ENCODE measurements around the gene RELA. TPM values are rescaled to one million over a fixed set of nuclear protein-coding genes. Genes with fewer than 3 reads are reported as not detected.

RELA gene
- total and polyA plus RNA-seq, 12 donors: 28.9 to 55.2 (median 38.7) TPM

GRCh38 chr11:65607614-65608426 is 54.9 kb downstream of the RELA start:
- no peaks in the 10 kb centered on the region for H3K9me3 ChIP-seq
- H3K4me1 ChIP-seq: peaks cover 33 to 81% (median 55%) of the 10 kb centered on the region in 9 donors
- WGBS, 2 donors: 68 to 72% methylated on average over 37 of the region's 37 CpGs
- H3K4me3 ChIP-seq: peak overlapping the region in 9 of 10 donors; percentile 12 to 49 (median 42)
- H3K27ac ChIP-seq: peak overlapping the region in 7 of 10 donors; percentile 21 to 90 (median 39)
- intact Hi-C loops (cut with DNase I): loop anchor here in 3 of 10 donors (5.0 kb wide), 2 partner anchors 36 to 66 kb away; partner anchors contain the start of genes FAM89B (in 2 of the 3) and ZNRD2 (in 2 of the 3)
- no peaks in the 10 kb centered on the region for H3K27me3 ChIP-seq
- peaks cover 0 to 91% (median 34%) of the 10 kb centered on the region in 9 donors for H3K36me3 ChIP-seq
- no peak for TF ChIP-seq CTCF (IDR thresholded peaks at IDR 0.05)
- DNase-seq (no peak), ATAC-seq (no peak)

- peak; percentile 93 to 96 for DNase-seq
- 12 to 21% methylated on average over 65 to 67 of the region's 67 CpGs for WGBS, 2 donors
- peak in 1 of 9 donors; percentile 16 for TF ChIP-seq CTCF (IDR thresholded peaks at IDR 0.05)
- no peaks in the 10 kb centered on the region for H3K9me3 ChIP-seq
- no peaks in the 10 kb centered on the region for H3K27me3 ChIP-seq
- peak overlapping the region in 9 of 10 donors; percentile 12 to 49 (median 42) for H3K4me3 ChIP-seq
- peaks cover 27 to 73% (median 47%) of the 10 kb centered on the region in 9 donors for H3K4me1 ChIP-seq
- ATAC-seq: peak; percentile 92 to 96 (median 94)
- H3K27ac ChIP-seq: peak overlapping the region in 9 of 10 donors; percentile 39 to 90 (median 82)
- peaks cover 0 to 91% (median 40%) of the 10 kb centered on the region in 9 donors for H3K36me3 ChIP-seq
- intact Hi-C loops (cut with DNase I): loop anchor here in 3 of 10 donors (5.0 kb wide), 2 partner anchors 35 to 65 kb away; partner anchors contain the start of genes FAM89B (in 2 of the 3) and ZNRD2 (in 2 of the 3)
Observed at GRCh38 chr11:65606876-65607613, 55.7 kb downstream of the RELA start.

- intact Hi-C loops (cut with DNase I): no loop called here
- no peak overlapping the region for H3K27ac ChIP-seq
- 95 to 100% methylated on average over 1 of the region's 1 CpG for WGBS, 2 donors
Observed at GRCh38 chr11:65604258-65604657, 58.5 kb downstream of the RELA start.

More at GRCh38 chr11:65604258-65604657, 58.5 kb downstream of the RELA start:
- Histone ChIP-seq H3K4me1 (peaks cover 14 to 46% (median 25%) of the 10 kb centered on the region in 9 donors), H3K4me3 (no peak overlapping the region), H3K36me3 (peaks cover 0 to 100% (median 40%) of the 10 kb centered on the region in 9 donors), H3K9me3 (no peaks in the 10 kb centered on the region), H3K27me3 (no peaks in the 10 kb centered on the region)
- DNase-seq (no peak), ATAC-seq (no peak)
- no peak for TF ChIP-seq CTCF (IDR thresholded peaks at IDR 0.05)

Small RNA genes lying within 50 kb of the gene (microRNA-seq; reads per million reads assigned to microRNA genes)
- gene MIR4489 (0 reads per million in 2 donors), gene MIR4690 (0 to 0.51 reads per million in 2 donors)

Other genes starting within 250 kb of the RELA start
- 100 to 1,000 TPM; 284 to 808 (median 432) TPM for gene NEAT1, start 240.1 kb downstream of the RELA start, total RNA-seq
- gene NEAT1, start 240.1 kb downstream of the RELA start, polyA plus RNA-seq: 1,000 to 10,000 TPM in 1 of 2 donors, 100 to 1,000 TPM in 1; 103 to 1,899 TPM
- 1,000 to 10,000 TPM; 4,742 to 8,462 (median 5,956) TPM for gene MALAT1, start 163.9 kb downstream of the RELA start, total RNA-seq
- gene MALAT1, start 163.9 kb downstream of the RELA start, polyA plus RNA-seq: 1,000 to 10,000 TPM in 1 of 2 donors, 100 to 1,000 TPM in 1; 205 to 8,339 TPM
- 10 to 100 TPM; 47.4 to 66.9 (median 55.6) TPM for gene SCYL1, start 137.8 kb downstream of the RELA start, total RNA-seq
- gene SCYL1, start 137.8 kb downstream of the RELA start, polyA plus RNA-seq: 100 to 1,000 TPM in 1 of 2 donors, 10 to 100 TPM in 1; 90.0 to 130 TPM
- 10 to 100 TPM; 54.4 to 92.5 (median 72.8) TPM for gene LTBP3, start 104.6 kb downstream of the RELA start, total RNA-seq
- 10 to 100 TPM; 42.7 to 79.7 TPM for gene LTBP3, start 104.6 kb downstream of the RELA start, polyA plus RNA-seq
- 10 to 100 TPM; 23.7 to 44.0 (median 26.3) TPM for gene ZNRD2, start 92.4 kb downstream of the RELA start, total RNA-seq
- 10 to 100 TPM; 55.6 to 92.0 TPM for gene ZNRD2, start 92.4 kb downstream of the RELA start, polyA plus RNA-seq
- gene FAM89B, start 90.4 kb downstream of the RELA start, total RNA-seq: 10 to 100 TPM; 21.2 to 54.9 (median 29.2) TPM
- gene FAM89B, start 90.4 kb downstream of the RELA start, polyA plus RNA-seq: 10 to 100 TPM; 42.0 to 55.7 TPM
- gene EHBP1L1, start 86.9 kb downstream of the RELA start, total RNA-seq: 100 to 1,000 TPM in 1 of 10 donors, 10 to 100 TPM in 9; 42.9 to 113 (median 53.9) TPM
- 10 to 100 TPM; 30.8 to 62.6 TPM for gene EHBP1L1, start 86.9 kb downstream of the RELA start, polyA plus RNA-seq
- gene KCNK7, start 67.1 kb downstream of the RELA start, total RNA-seq: 1 to 10 TPM in 2 of 10 donors, under 1 TPM in 6, not detected in 2; 0.22 to 1.5 (median 0.35) TPM
- 1 to 10 TPM in 1 of 2 donors, under 1 TPM in 1; 0.48 to 1.4 TPM for gene KCNK7, start 67.1 kb downstream of the RELA start, polyA plus RNA-seq
- 10 to 100 TPM; 23.1 to 45.6 (median 34.2) TPM for gene MAP3K11, start 48.7 kb downstream of the RELA start, total RNA-seq
- gene MAP3K11, start 48.7 kb downstream of the RELA start, polyA plus RNA-seq: 10 to 100 TPM; 32.5 to 69.9 TPM
- 10 to 100 TPM in 9 of 10 donors, 1 to 10 TPM in 1; 9.4 to 16.9 (median 11.7) TPM for gene PCNX3, start 47.1 kb downstream of the RELA start, total RNA-seq
- gene PCNX3, start 47.1 kb downstream of the RELA start, polyA plus RNA-seq: 10 to 100 TPM in 1 of 2 donors, 1 to 10 TPM in 1; 9.7 to 11.6 TPM
- gene SIPA1, start 24.8 kb downstream of the RELA start, total RNA-seq: 10 to 100 TPM; 11.8 to 39.7 (median 15.6) TPM
- 10 to 100 TPM; 32.6 to 85.9 TPM for gene SIPA1, start 24.8 kb downstream of the RELA start, polyA plus RNA-seq
- gene KAT5, start 49.3 kb upstream of the RELA start, total RNA-seq: 10 to 100 TPM; 40.9 to 53.6 (median 44.0) TPM
- gene KAT5, start 49.3 kb upstream of the RELA start, polyA plus RNA-seq: 10 to 100 TPM; 54.9 to 62.8 TPM
- 10 to 100 TPM; 34.1 to 75.6 (median 43.5) TPM for gene RNASEH2C, start 57.9 kb upstream of the RELA start, total RNA-seq
- 100 to 1,000 TPM in 1 of 2 donors, 10 to 100 TPM in 1; 60.3 to 123 TPM for gene RNASEH2C, start 57.9 kb upstream of the RELA start, polyA plus RNA-seq
- 10 to 100 TPM in 1 of 10 donors, 1 to 10 TPM in 9; 6.1 to 12.8 (median 7.4) TPM for gene AP5B1, start 118.1 kb upstream of the RELA start, total RNA-seq
- gene AP5B1, start 118.1 kb upstream of the RELA start, polyA plus RNA-seq: 1 to 10 TPM; 5.0 to 5.1 TPM
- gene OVOL1, start 124.1 kb upstream of the RELA start, total RNA-seq: not detected
- not detected for gene OVOL1, start 124.1 kb upstream of the RELA start, polyA plus RNA-seq
- under 1 TPM in 5 of 10 donors, not detected in 5; 0.13 to 0.32 (median 0.21) TPM for gene SNX32, start 171.0 kb upstream of the RELA start, total RNA-seq
- gene SNX32, start 171.0 kb upstream of the RELA start, polyA plus RNA-seq: under 1 TPM; 0.51 to 0.58 TPM
- gene CFL1, start 195.3 kb upstream of the RELA start, total RNA-seq: 100 to 1,000 TPM; 281 to 672 (median 320) TPM
- 100 to 1,000 TPM; 159 to 962 TPM for gene CFL1, start 195.3 kb upstream of the RELA start, polyA plus RNA-seq
- gene MUS81, start 197.5 kb upstream of the RELA start, total RNA-seq: 10 to 100 TPM; 20.3 to 38.8 (median 27.0) TPM
- gene MUS81, start 197.5 kb upstream of the RELA start, polyA plus RNA-seq: 100 to 1,000 TPM in 1 of 2 donors, 10 to 100 TPM in 1; 54.4 to 111 TPM
- 100 to 1,000 TPM in 3 of 10 donors, 10 to 100 TPM in 7; 79.4 to 112 (median 89.6) TPM for gene EFEMP2, start 209.9 kb upstream of the RELA start, total RNA-seq
- 100 to 1,000 TPM in 1 of 2 donors, 10 to 100 TPM in 1; 54.8 to 133 TPM for gene EFEMP2, start 209.9 kb upstream of the RELA start, polyA plus RNA-seq
- gene CTSW, start 216.9 kb upstream of the RELA start, total RNA-seq: 1 to 10 TPM in 2 of 10 donors, under 1 TPM in 7, not detected in 1; 0.20 to 7.9 (median 0.55) TPM
- under 1 TPM; 0.17 to 0.88 TPM for gene CTSW, start 216.9 kb upstream of the RELA start, polyA plus RNA-seq
- gene FIBP, start 225.6 kb upstream of the RELA start, total RNA-seq: 10 to 100 TPM; 46.3 to 63.2 (median 49.9) TPM
- gene FIBP, start 225.6 kb upstream of the RELA start, polyA plus RNA-seq: 10 to 100 TPM; 44.0 to 88.4 TPM
- gene CCDC85B, start 227.8 kb upstream of the RELA start, total RNA-seq: 10 to 100 TPM; 22.1 to 48.9 (median 34.4) TPM
- 10 to 100 TPM; 66.3 to 69.4 TPM for gene CCDC85B, start 227.8 kb upstream of the RELA start, polyA plus RNA-seq
- gene FOSL1, start 237.5 kb upstream of the RELA start, total RNA-seq: 1 to 10 TPM in 6 of 10 donors, under 1 TPM in 2, not detected in 2; 0.31 to 8.1 (median 2.6) TPM
- 10 to 100 TPM in 1 of 2 donors, 1 to 10 TPM in 1; 2.0 to 32.8 TPM for gene FOSL1, start 237.5 kb upstream of the RELA start, polyA plus RNA-seq